Measurements from ENCODE around the gene URB1.
A peak's percentile ranks its signal among the peaks of the same experiment; 100 is the strongest.
"Not testable (repeated sequence)": the region's sequence is repeated elsewhere in the genome, so short reads cannot be mapped to it uniquely, and the experiment has no call there.

The URB1 gene

DNA sequence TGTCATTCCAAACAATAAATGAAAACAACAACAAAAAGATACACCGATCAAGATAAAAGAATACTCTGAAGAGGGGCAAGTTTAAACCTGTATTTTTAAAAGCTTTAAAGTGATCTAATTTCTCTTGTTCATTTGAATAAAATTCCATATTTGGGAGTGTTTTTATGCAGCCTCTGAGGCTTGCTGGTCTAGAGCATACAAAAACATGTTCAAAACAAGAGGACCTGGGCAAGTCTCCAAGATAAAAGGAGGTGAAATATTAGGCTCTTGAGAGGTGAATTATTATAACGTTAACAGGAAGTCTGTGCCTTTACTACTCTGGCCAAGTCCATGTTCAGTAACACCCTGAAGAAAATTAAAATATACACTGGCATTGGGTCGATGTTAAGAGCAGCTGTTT lies 20.1 kb downstream of the URB1 start:
- Histone ChIP-seq H3K4me3 (ENCODE audit: low read depth, low read length) (no peak overlapping the region), H3K4me1 (peaks cover 44% of the 10 kb centered on the region), H3K36me3 (ENCODE audit: control insufficient read depth, insufficient read depth, low read length) (no peaks in the 10 kb centered on the region), H3K27ac (peak overlapping the region; percentile 97), H3K4me2 (ENCODE audit: low read length) (peak overlapping the region; percentile 40), H3K79me2 (no peaks in the 10 kb centered on the region), H2AFZ (no peak overlapping the region), H3K9me3 (ENCODE audit: control insufficient read depth, low read length) (no peaks in the 10 kb centered on the region), H3K27me3 (ENCODE audit: control insufficient read depth, insufficient read depth, low read length) (no peaks in the 10 kb centered on the region), H3K9ac (no peak overlapping the region)
- TF ChIP-seq CTCF (IDR thresholded peaks at IDR 0.05), result no peak

DNA sequence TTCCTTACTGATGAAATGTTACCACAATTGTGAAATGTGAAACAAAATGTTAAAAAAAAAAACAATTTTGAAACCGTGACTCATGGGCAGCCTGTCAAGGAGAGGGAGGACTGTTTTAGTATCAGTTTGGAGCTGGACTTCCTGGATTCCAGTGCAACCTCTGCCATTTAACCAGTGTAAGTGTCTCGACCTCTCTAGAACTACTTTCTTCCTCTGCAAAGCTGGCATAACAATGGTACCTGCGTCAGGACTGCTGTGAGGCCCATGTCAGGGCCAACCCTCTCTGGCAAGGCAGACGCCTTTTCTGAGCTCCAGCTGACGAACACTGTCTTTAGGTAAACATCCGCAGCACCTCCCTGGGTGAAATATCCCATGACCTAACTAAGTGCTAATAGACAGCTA lies 20.9 kb downstream of the URB1 start:
- TF ChIP-seq CTCF (IDR thresholded peaks at IDR 0.05), result no peak
- no peak overlapping the region for H3K4me3 ChIP-seq (ENCODE audit: low read depth, low read length)
- no peaks in the 10 kb centered on the region for H3K36me3 ChIP-seq (ENCODE audit: control insufficient read depth, insufficient read depth, low read length)
- no peaks in the 10 kb centered on the region for H3K79me2 ChIP-seq
- H3K9me3 ChIP-seq (ENCODE audit: control insufficient read depth, low read length), result no peaks in the 10 kb centered on the region
- no peak overlapping the region for H3K9ac ChIP-seq
- H3K27me3 ChIP-seq (ENCODE audit: control insufficient read depth, insufficient read depth, low read length), result no peaks in the 10 kb centered on the region
- peak overlapping the region; percentile 57 for H2AFZ ChIP-seq
- H3K4me2 ChIP-seq (ENCODE audit: low read length), result peak overlapping the region; percentile 43
- peak overlapping the region; percentile 97 for H3K27ac ChIP-seq
- H3K4me1 ChIP-seq, result peaks cover 50% of the 10 kb centered on the region

DNA sequence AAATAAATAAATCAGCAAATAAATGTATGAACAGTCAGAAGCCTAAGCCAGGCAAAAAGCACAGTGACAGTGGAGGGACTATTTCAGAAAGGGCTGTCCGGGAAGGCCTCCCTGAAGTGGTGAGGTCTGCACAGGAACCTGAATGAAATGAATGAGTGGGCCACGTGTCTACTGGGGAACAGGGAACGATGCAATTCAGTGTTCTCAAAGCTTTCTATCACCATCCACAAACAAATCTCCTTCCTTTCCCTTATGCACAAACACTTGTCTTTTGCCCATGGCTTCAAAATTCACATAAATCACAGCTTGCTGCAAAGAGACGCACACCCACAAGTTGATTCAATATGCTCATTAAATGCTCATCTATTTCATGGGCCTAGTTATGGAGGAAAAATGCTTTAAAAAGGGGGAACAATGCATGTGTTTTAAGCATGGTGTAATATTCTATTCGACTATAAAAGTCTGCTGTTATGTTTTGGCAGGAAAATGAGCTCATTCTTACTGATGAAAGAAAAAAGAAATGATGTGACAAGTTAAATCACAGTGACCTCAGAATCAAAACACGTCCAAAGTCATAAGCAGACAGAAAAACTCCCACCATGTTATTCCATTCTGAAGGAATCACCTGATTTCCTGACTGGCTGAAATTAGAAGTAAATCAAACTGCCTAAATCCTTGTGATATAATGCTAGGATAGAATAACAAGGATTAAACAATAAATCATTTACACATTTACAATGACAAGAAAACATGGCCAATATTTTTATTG lies 21.6 kb downstream of the URB1 start:
- Histone ChIP-seq H3K27ac (peak overlapping the region; percentile 97), H2AFZ (no peak overlapping the region), H3K4me2 (ENCODE audit: low read length) (peak overlapping the region; percentile 43), H3K4me1 (peaks cover 54% of the 10 kb centered on the region), H3K9ac (no peak overlapping the region), H3K27me3 (ENCODE audit: control insufficient read depth, insufficient read depth, low read length) (no peaks in the 10 kb centered on the region), H3K79me2 (no peaks in the 10 kb centered on the region), H3K36me3 (ENCODE audit: control insufficient read depth, insufficient read depth, low read length) (no peaks in the 10 kb centered on the region), H3K9me3 (ENCODE audit: control insufficient read depth, low read length) (no peaks in the 10 kb centered on the region), H3K4me3 (ENCODE audit: low read depth, low read length) (no peak overlapping the region)
- TF ChIP-seq CTCF (IDR thresholded peaks at IDR 0.05), result no peak

GRCh38 chr21:32368961-32369360 lies 23.9 kb downstream of the URB1 start:
- H3K27me3 ChIP-seq (ENCODE audit: control insufficient read depth, insufficient read depth, low read length); H3K4me3 ChIP-seq (ENCODE audit: low read depth, low read length); H3K9me3 ChIP-seq (ENCODE audit: control insufficient read depth, low read length); H3K9ac ChIP-seq; H3K79me2 ChIP-seq; H3K36me3 ChIP-seq (ENCODE audit: control insufficient read depth, insufficient read depth, low read length): not testable (repeated sequence)
- H3K27ac ChIP-seq, result peak overlapping the region; percentile 97
- H3K4me2 ChIP-seq (ENCODE audit: low read length), result peak overlapping the region; percentile 12
- peak overlapping the region; percentile 56 for H2AFZ ChIP-seq
- H3K4me1 ChIP-seq, result peaks cover 48% of the 10 kb centered on the region

- Histone ChIP-seq H2AFZ (peak overlapping the region; percentile 56), H3K4me2 (ENCODE audit: low read length) (peak overlapping the region; percentile 12), H3K27me3 (ENCODE audit: control insufficient read depth, insufficient read depth, low read length) (no peaks in the 10 kb centered on the region), H3K9ac (no peak overlapping the region), H3K79me2 (peaks cover 5% of the 10 kb centered on the region), H3K4me1 (peaks cover 48% of the 10 kb centered on the region), H3K27ac (peak overlapping the region; percentile 97), H3K9me3 (ENCODE audit: control insufficient read depth, low read length) (no peaks in the 10 kb centered on the region), H3K4me3 (ENCODE audit: low read depth, low read length) (no peak overlapping the region), H3K36me3 (ENCODE audit: control insufficient read depth, insufficient read depth, low read length) (no peaks in the 10 kb centered on the region)
- no peak for TF ChIP-seq CTCF (IDR thresholded peaks at IDR 0.05)
Observed at GRCh38 chr21:32368386-32368785, 24.4 kb downstream of the URB1 start.

All from parathyroid adenoma (tissue), 2 donors.